Measurements from ENCODE around the gene PDIA4. TPM values are rescaled to one million over a fixed set of nuclear protein-coding genes. Genes with fewer than 3 reads are reported as not detected.
A peak's percentile ranks its signal among the peaks of the same experiment; 100 is the strongest.
"Not testable (repeated sequence)": the region's sequence is repeated elsewhere in the genome, so short reads cannot be mapped to it uniquely, and the experiment has no call there.

Gene PDIA4
- total RNA-seq, result 32.2 TPM
- long read RNA-seq, transcript PDIA4-201 (10 exons, 2,903 nt), result major isoform, 84 of 123 reads
- long read RNA-seq, partial matches to known transcripts, result 33 of 123 reads
- long read RNA-seq, other reads (novel, unspliced or antisense), result 4 of 123 reads

- intact Hi-C loops (cut with DNase I), result loop anchor here (5.0 kb wide), 2 partner anchors 39 to 64 kb away; partner anchors contain the start of gene ZNF786
- peak; percentile 98 for ATAC-seq (ENCODE audit: poor library complexity)
- peak; percentile 99 for DNase-seq
Observed at GRCh38 chr7:149028346-149029109, at the start of gene PDIA4. Gene PDIA4 (minus strand): TSS chr7:149028505. CDS start chr7:149028408, 97 bp downstream.

- ATAC-seq (ENCODE audit: poor library complexity), result no peak
Observed at GRCh38 chr7:149077594-149077993, 49.3 kb upstream of the PDIA4 start.

GRCh38 chr7:149075286-149075685 lies 47.0 kb upstream of the PDIA4 start:
- DNase-seq (no peak), ATAC-seq (ENCODE audit: poor library complexity) (no peak)
- intact Hi-C loops (cut with DNase I), result no loop called here

More at GRCh38 chr7:149077594-149077993, 49.3 kb upstream of the PDIA4 start:
- no peak for DNase-seq
- intact Hi-C loops (cut with DNase I), result no loop called here

GRCh38 chr7:149074116-149074885 lies 46.0 kb upstream of the PDIA4 start:
- intact Hi-C loops (cut with DNase I), result no loop called here
- no peak for ATAC-seq (ENCODE audit: poor library complexity)

GRCh38 chr7:149072438-149072775 lies 44.1 kb upstream of the PDIA4 start:
- intact Hi-C loops (cut with DNase I), result no loop called here
- DNase-seq (no peak), ATAC-seq (ENCODE audit: poor library complexity) (no peak)

More at GRCh38 chr7:149074116-149074885, 46.0 kb upstream of the PDIA4 start:
- DNase-seq, result no peak

GRCh38 chr7:149071641-149072437 lies 43.5 kb upstream of the PDIA4 start:
- ATAC-seq (ENCODE audit: poor library complexity), result peak; percentile 12
- intact Hi-C loops (cut with DNase I), result no loop called here
- DNase-seq, result peak; percentile 61

GRCh38 chr7:149071182-149071635 lies 42.9 kb upstream of the PDIA4 start:
- intact Hi-C loops (cut with DNase I), result no loop called here
- ATAC-seq (ENCODE audit: poor library complexity), result peak; percentile 15
- DNase-seq, result no peak

- intact Hi-C loops (cut with DNase I), result no loop called here
- ATAC-seq (ENCODE audit: poor library complexity) (no peak), DNase-seq (no peak)
Observed at GRCh38 chr7:149070372-149071125, 42.2 kb upstream of the PDIA4 start.

- intact Hi-C loops (cut with DNase I), result loop anchor here (5.0 to 10.0 kb wide), 2 partner anchors 41 to 63 kb away; partner anchors contain the start of gene PDIA4
- DNase-seq (no peak), ATAC-seq (ENCODE audit: poor library complexity) (no peak)
Observed at GRCh38 chr7:149067869-149068268, 39.6 kb upstream of the PDIA4 start.

GRCh38 chr7:149063476-149063875 lies 35.2 kb upstream of the PDIA4 start:
- intact Hi-C loops (cut with DNase I), result loop anchor here (10.0 kb wide), 1 partner anchor 59 kb away; no protein-coding TSS in a partner anchor
- DNase-seq (no peak), ATAC-seq (ENCODE audit: poor library complexity) (no peak)

GRCh38 chr7:149062217-149062899 lies 34.1 kb upstream of the PDIA4 start:
- ATAC-seq (ENCODE audit: poor library complexity); DNase-seq: not testable (repeated sequence)
- intact Hi-C loops (cut with DNase I), result loop anchor here (10.0 kb wide), 1 partner anchor 58 kb away; no protein-coding TSS in a partner anchor

- ATAC-seq (ENCODE audit: poor library complexity) (no peak), DNase-seq (no peak)
- intact Hi-C loops (cut with DNase I), result loop anchor here (10.0 kb wide), 1 partner anchor 55 kb away; no protein-coding TSS in a partner anchor
Observed at GRCh38 chr7:149060156-149060555, 31.9 kb upstream of the PDIA4 start.

- DNase-seq, result no peak
- intact Hi-C loops (cut with DNase I), result no loop called here
- ATAC-seq (ENCODE audit: poor library complexity), result no peak
Observed at GRCh38 chr7:149053885-149054284, 25.6 kb upstream of the PDIA4 start.

GRCh38 chr7:149053384-149053783 lies 25.1 kb upstream of the PDIA4 start:
- no peak for ATAC-seq (ENCODE audit: poor library complexity)
- DNase-seq, result no peak
- intact Hi-C loops (cut with DNase I), result no loop called here

- no peak for ATAC-seq (ENCODE audit: poor library complexity)
- no peak for DNase-seq
- intact Hi-C loops (cut with DNase I), result no loop called here
Observed at GRCh38 chr7:149050941-149051340, 22.6 kb upstream of the PDIA4 start.

- intact Hi-C loops (cut with DNase I), result no loop called here
- ATAC-seq (ENCODE audit: poor library complexity) (no peak), DNase-seq (no peak)
Observed at GRCh38 chr7:149048805-149049204, 20.5 kb upstream of the PDIA4 start.

GRCh38 chr7:149046416-149046815 lies 18.1 kb upstream of the PDIA4 start:
- ATAC-seq (ENCODE audit: poor library complexity) (no peak), DNase-seq (no peak)
- intact Hi-C loops (cut with DNase I), result no loop called here
